HL-60 (cell line): ENCODE measurements around the gene R3HCC1L.

Source experiments
- DNase-seq, 2 experiments: peaks; one replicate each; pipeline ENCODE4 v3.0.0-alpha.2; 2010 to 2020; ENCODE audit warnings: low read depth in 1 of 2, low spot score in 1 of 2
- H3K27ac ChIP-seq: fragments of 250-450 bp; sonication (Bioruptor Pico); replicated peaks from 2 replicates; pipeline ENCODE4 v1.5.1; 2020; ENCODE audit warnings: mild to moderate bottlenecking, moderate library complexity
- H3K27me3 ChIP-seq: fragments of 250-450 bp; sonication (Bioruptor Pico); 2 replicates; pipeline ENCODE4 v1.5.1; 2021; ENCODE audit warnings: mild to moderate bottlenecking, moderate library complexity; ENCODE audit not compliant: insufficient read depth, poor library complexity, severe bottlenecking
- H3K4me3 ChIP-seq: replicated peaks from 2 replicates; pipeline ENCODE4 v1.5.1; 2011; ENCODE audit warnings: mild to moderate bottlenecking, control low read depth, low read length; ENCODE audit not compliant: insufficient read depth
- GABPA ChIP-seq: IDR thresholded peaks from 2 replicates; pipeline ENCODE4 v1.6.1; 2012; ENCODE audit warnings: low read depth
- POLR2AphosphoS5 ChIP-seq: IDR thresholded peaks from 2 replicates; pipeline ENCODE4 v1.6.1; 2012; ENCODE audit warnings: low read depth
- REST ChIP-seq: IDR thresholded peaks from 2 replicates; pipeline ENCODE4 v1.6.1; 2012; ENCODE audit warnings: low read depth; ENCODE audit not compliant: insufficient replicate concordance
- SPI1 ChIP-seq: IDR thresholded peaks from 2 replicates; pipeline ENCODE4 v1.6.1; 2012; ENCODE audit warnings: low read depth, mild to moderate bottlenecking, borderline replicate concordance
- TF ChIP-seq, protein P1 (sequence below): IDR thresholded peaks from one replicate; pipeline ENCODE4 v1.5.1; 2011; ENCODE audit warnings: low read length, control low read depth, inconsistent platforms; ENCODE audit not compliant: insufficient read depth

Gene R3HCC1L

DNA sequence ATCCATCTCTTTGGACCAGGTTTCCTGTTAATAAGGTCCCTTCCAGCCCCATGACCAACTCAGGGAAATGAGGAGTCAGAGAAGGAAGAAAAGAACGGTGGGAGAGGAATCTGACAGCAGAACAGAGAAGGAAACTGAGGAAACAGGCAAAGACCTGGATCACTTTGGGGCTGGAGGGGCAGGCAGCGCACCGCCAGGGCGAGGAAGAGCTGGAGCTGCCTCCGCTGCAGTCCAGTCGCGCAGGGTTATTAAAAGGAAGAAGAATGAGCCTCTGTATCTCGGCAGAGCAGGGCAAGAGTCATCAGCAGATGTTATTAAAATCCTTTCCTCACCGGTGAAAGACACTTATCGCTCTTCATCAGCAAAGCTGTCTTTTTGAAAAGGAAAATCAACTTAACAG is 37.7 kb upstream of the R3HCC1L start:
- no peak for DNase-seq

GRCh38 chr10:98097175-98097574 is 37.3 kb upstream of the R3HCC1L start:
- DNase-seq, result no peak
- Histone ChIP-seq H3K27me3 (peaks cover 7% of the 10 kb centered on the region), H3K27ac (no peak overlapping the region), H3K4me3 (no peak overlapping the region)
- TF ChIP-seq REST (no peak), SPI1 (no peak), POLR2AphosphoS5 (no peak), GABPA (no peak)
- TF ChIP-seq, protein P1, sequence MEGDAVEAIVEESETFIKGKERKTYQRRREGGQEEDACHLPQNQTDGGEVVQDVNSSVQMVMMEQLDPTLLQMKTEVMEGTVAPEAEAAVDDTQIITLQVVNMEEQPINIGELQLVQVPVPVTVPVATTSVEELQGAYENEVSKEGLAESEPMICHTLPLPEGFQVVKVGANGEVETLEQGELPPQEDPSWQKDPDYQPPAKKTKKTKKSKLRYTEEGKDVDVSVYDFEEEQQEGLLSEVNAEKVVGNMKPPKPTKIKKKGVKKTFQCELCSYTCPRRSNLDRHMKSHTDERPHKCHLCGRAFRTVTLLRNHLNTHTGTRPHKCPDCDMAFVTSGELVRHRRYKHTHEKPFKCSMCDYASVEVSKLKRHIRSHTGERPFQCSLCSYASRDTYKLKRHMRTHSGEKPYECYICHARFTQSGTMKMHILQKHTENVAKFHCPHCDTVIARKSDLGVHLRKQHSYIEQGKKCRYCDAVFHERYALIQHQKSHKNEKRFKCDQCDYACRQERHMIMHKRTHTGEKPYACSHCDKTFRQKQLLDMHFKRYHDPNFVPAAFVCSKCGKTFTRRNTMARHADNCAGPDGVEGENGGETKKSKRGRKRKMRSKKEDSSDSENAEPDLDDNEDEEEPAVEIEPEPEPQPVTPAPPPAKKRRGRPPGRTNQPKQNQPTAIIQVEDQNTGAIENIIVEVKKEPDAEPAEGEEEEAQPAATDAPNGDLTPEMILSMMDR, result no peak

More for the DNA sequence above, 37.7 kb upstream of the R3HCC1L start:
- Histone ChIP-seq H3K4me3 (no peak overlapping the region), H3K27ac (no peak overlapping the region), H3K27me3 (peaks cover 7% of the 10 kb centered on the region)
- TF ChIP-seq, protein P1, result no peak
- TF ChIP-seq POLR2AphosphoS5, result no peak
- no peak for TF ChIP-seq GABPA
- TF ChIP-seq REST, result no peak
- TF ChIP-seq SPI1, result no peak

GRCh38 chr10:98097616-98098015 is 36.8 kb upstream of the R3HCC1L start:
- Histone ChIP-seq H3K4me3 (no peak overlapping the region), H3K27me3 (peaks cover 4% of the 10 kb centered on the region), H3K27ac (no peak overlapping the region)
- TF ChIP-seq GABPA (no peak), SPI1 (no peak), POLR2AphosphoS5 (no peak)
- TF ChIP-seq, protein P1, result no peak
- no peak for DNase-seq

GRCh38 chr10:98098247-98098646 is 36.2 kb upstream of the R3HCC1L start:
- Histone ChIP-seq H3K27ac (no peak overlapping the region), H3K4me3 (no peak overlapping the region), H3K27me3 (peaks cover 4% of the 10 kb centered on the region)
- DNase-seq, result no peak
- TF ChIP-seq POLR2AphosphoS5 (no peak), SPI1 (no peak)
- TF ChIP-seq, protein P1, result no peak
